ENCODE measurements around the gene DVL3.

Gene DVL3

DNA sequence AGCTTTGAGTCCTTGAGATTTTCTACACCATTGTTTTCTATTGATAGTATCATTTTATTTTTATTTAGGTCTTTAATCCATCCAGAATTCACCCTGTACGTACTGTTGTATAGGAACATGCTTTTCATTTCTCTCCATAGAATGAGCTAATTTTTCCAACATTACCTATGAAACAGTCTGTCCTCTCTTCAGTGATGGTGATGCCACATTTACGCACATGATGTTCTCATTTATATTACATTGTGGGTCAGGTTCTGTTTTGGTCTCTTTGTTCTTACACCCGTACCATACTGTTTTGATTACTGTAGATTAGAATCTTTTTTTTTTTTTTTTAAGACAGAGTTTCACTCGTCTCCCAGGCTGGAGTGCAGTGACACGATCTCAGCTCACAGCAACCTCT, 56.5 kb downstream of the DVL3 start:
- DNase-seq, result no peak

DNA sequence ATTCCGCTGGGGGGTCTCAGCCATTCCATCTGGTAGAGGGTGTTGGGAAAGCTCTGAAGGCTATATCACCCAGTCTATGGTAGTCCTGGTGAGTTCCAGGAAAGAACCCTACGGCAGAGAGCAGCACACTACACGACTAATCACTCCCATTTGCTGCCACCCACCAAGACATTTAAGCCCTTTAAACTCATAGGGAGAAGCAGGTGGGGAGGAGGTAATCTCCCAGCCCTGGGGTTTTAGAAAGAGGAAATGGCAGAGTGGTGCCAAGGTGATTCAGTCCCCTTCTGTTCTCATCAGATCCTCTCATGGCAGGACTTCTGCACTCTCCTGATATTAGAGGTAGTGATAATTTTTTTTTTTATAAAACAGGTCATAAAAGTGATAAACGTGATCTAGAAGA, 63.6 kb downstream of the DVL3 start:
- DNase-seq, result no peak

DNA sequence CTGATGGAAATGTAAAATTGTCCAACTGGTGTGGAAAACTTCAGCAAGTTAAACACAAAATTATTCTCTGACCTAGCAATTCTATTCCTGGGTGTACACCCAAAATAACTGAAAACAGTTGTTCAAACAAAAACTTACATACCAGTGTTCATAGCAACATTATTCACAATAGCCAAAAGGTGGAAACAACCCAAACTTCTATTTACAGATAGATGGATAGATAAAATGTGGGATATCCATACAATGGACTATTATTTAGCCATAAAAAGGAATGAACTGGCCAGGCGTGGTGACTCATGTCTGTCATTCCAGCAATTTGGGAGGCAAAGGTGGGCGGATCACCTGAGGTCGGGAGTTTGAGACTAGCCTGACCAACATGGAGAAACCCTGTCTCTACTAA, 67.3 kb downstream of the DVL3 start:
- DNase-seq, result no peak

Data from inflammatory macrophage (primary cell).